ENCODE results near the gene ATXN10.

DNA sequence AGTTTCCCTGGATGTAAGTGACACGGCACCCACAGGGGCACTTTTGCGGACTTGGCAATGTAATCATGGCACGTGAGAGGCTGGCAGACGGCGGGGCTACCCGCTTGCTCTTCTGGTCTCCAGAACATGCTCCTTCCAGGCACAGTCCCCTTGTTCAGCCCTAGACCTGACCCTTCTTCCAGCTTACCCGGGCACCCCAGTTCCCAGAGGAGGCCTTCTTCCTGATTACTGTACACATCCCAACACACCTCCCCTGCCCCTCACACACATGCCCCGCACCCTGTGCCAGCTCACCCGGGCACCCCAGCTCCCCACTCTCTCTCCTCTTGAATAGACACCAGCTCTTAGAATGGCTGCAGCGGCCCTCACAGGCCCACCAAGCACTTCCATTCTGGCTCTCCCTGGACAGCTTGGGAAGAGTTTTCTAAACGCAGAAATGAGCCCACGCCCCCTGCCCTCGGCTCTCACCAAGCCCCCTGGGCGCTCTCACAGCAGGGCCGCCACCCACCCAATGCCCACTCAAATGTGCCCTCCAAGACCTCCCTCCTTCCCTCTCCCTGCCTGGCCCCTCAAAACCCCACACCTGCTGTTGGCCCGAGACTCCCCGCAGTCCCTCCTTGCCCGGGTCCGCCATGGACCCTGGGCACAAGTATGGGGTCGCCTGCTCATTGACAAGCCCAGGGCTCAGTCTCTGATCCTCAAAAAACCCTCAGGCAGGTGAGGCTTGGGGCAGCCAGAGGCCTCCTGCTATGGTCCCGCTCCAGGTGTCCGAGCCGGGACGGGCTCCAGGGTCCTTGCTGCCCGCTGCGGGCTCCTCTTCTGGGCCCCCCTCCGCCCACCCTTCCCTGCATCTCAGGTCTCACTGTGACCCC is 216.8 kb downstream of the ATXN10 start:
- no peak for TF ChIP-seq ZNF384 (IDR thresholded peaks at IDR 0.05)
- no peak for TF ChIP-seq LEF1 (IDR thresholded peaks at IDR 0.05; ENCODE audit: borderline replicate concordance)
- TF ChIP-seq BHLHE40 (IDR thresholded peaks at IDR 0.05; ENCODE audit: borderline replicate concordance), result no peak
- TF ChIP-seq SP1 (IDR thresholded peaks at IDR 0.05), result no peak
- TF ChIP-seq CTBP1 (IDR thresholded peaks at IDR 0.05; ENCODE audit: borderline replicate concordance), result no peak
- no peak for TF ChIP-seq HDGF (IDR thresholded peaks at IDR 0.05; ENCODE audit: borderline replicate concordance)
- no peak for TF ChIP-seq TARDBP (IDR thresholded peaks at IDR 0.05)
- TF ChIP-seq ELF4 (IDR thresholded peaks at IDR 0.05), result no peak
- TF ChIP-seq L3MBTL2 (conservative IDR thresholded peaks at IDR 0.05), result no peak
- TF ChIP-seq FOXA1 (IDR thresholded peaks at IDR 0.05), result no peak
- no peak for TF ChIP-seq NFRKB (IDR thresholded peaks at IDR 0.05)
- TF ChIP-seq SUZ12 (IDR thresholded peaks at IDR 0.05), result no peak
- TF ChIP-seq FOXM1 (IDR thresholded peaks at IDR 0.05; ENCODE audit: borderline replicate concordance), result no peak
